GM12878 (cell line): Measurements from ENCODE around the gene TMEM201.

Experiments
- CTCF ChIP-seq, 3 experiments: IDR thresholded peaks in 2 of 3; conservative IDR thresholded peaks in 1 of 3; 2 replicates each; pipeline ENCODE4 v1.5.1; 2011; ENCODE audit warnings: low read depth in 3 of 3, low read length in 3 of 3, mild to moderate bottlenecking in 3 of 3, control low read depth in 2 of 3, moderate library complexity in 2 of 3, inconsistent platforms in 1 of 3, mixed read lengths in 1 of 3; ENCODE audit not compliant: control insufficient read depth in 2 of 3, insufficient read depth in 1 of 3; ENCODE audit errors: extremely low read depth in 1 of 3
- EZH2 ChIP-seq: IDR thresholded peaks from 2 replicates; pipeline ENCODE4 v1.6.1; 2012; ENCODE audit warnings: low read depth, mild to moderate bottlenecking, control low read depth, inconsistent platforms, low read length, borderline replicate concordance; ENCODE audit not compliant: control insufficient read depth
- GABPA ChIP-seq: IDR thresholded peaks from 2 replicates; pipeline ENCODE4 v1.6.1; 2014; ENCODE audit warnings: antibody characterized with exemption, low read depth, mild to moderate bottlenecking, inconsistent platforms
- MTA2 ChIP-seq: fragments of 450-650 bp; IDR thresholded peaks from 2 replicates; pipeline ENCODE4 v1.6.1; 2016; ENCODE audit warnings: low read depth, mild to moderate bottlenecking, moderate library complexity
- TAF1 ChIP-seq: IDR thresholded peaks from 2 replicates; pipeline ENCODE4 v1.6.1; 2011; ENCODE audit warnings: mild to moderate bottlenecking, low read depth, low read length, borderline replicate concordance
- YY1 ChIP-seq: IDR thresholded peaks from 2 replicates; pipeline ENCODE4 v1.6.1; 2011; ENCODE audit warnings: low read depth, mild to moderate bottlenecking, low read length
- ZNF24 ChIP-seq: fragments of 450-650 bp; IDR thresholded peaks from 2 replicates; pipeline ENCODE4 v1.6.1; 2017; ENCODE audit warnings: antibody characterized with exemption, mild to moderate bottlenecking
- ZNF274 ChIP-seq: IDR thresholded peaks from one replicate; pipeline ENCODE4 v1.8.0; 2011; ENCODE audit not compliant: insufficient read length, insufficient read depth

GRCh38 chr1:9588551-9589143 is at the start of gene TMEM201:
- TF ChIP-seq EZH2 (no peak), CTCF (IDR thresholded peaks at IDR 0.05 in 2 of 3, conservative IDR thresholded peaks at IDR 0.05 in 1 of 3; ENCODE audit: control insufficient read depth in 2 of 3, extremely low read depth in 1 of 3, insufficient read depth in 1 of 3, low read depth in 3 of 3, low read length in 3 of 3) (peak; percentile 61 to 89 (median 66); a peak in 5 of 6 replicates), TAF1 (no peak), ZNF274 (no peak), GABPA (no peak), ZNF24 (no peak), YY1 (no peak), MTA2 (no peak)
